CD1c-positive myeloid dendritic cell (primary cell): ENCODE data around the gene FLAD1.
A peak's percentile ranks its signal among the peaks of the same experiment; 100 is the strongest.
"Not testable (repeated sequence)": the region's sequence is repeated elsewhere in the genome, so short reads cannot be mapped to it uniquely, and the experiment has no call there.

Experiments used
- DNase-seq: peaks from one replicate; pipeline ENCODE4 v3.0.0-alpha.2; 2016; ENCODE audit errors: extremely low spot score

Gene FLAD1

DNA sequence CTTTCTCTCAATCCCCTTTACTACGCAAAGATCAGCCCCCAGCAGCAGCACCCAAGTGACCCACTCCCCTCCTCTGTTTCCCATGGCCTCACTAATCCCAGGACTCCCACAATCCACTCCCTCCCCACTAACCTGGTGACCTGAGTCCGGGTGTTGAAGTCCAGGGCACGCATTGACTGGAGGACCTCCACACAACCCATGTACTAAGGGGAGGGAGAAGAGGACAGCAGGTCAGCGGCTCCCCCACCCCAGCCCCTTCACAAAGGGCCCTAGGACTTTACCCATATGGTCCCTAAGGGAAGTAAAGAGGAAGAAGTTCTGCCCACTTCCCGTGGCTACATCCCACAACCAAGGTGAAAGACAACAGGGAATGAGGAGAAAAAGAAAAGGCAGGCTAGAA, 13.9 kb upstream of the FLAD1 start:
- no peak for DNase-seq

DNA sequence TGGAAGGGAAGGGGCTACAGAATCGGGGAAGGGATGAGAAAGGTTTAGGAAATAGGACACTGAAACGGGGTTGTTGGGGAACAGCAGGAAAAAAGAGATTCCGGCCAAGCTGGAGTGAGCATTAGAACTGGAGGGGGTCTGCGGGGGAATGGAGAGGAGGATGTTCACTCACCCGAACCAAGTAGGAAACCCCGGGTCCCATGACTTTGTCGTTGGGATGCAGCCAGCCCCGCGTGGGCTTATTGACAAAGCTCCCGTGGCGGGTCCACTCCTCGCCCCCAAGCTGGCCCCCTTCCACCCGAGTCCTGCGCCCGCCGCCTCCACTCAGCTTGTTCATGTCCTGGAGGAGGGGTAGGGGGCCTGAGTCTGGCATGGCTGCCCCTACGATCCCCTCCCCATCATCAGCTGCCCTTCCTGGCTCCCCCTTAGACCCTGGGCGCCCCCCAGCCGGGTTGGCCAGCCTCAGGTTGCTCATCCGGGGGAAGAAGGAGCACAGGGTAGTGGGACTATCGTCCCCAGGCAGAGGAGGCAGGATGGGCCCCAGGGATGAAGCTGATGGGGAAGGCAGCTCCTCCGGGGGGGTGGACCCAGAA, 13.2 kb upstream of the FLAD1 start:
- no peak for DNase-seq

- DNase-seq: peak; percentile 58
Measured at GRCh38 chr1:154970631-154971340, 12.4 kb upstream of the FLAD1 start, which contains the start of gene SHC1. TSS of gene SHC1 (minus strand) at chr1:154970747. CDS start at chr1:154970526, 221 bp downstream.

- peak; percentile 65 for DNase-seq
Measured at GRCh38 chr1:154971341-154971998, 11.7 kb upstream of the FLAD1 start.

GRCh38 chr1:154972213-154972516, 11.0 kb upstream of the FLAD1 start:
- no peak for DNase-seq

DNA sequence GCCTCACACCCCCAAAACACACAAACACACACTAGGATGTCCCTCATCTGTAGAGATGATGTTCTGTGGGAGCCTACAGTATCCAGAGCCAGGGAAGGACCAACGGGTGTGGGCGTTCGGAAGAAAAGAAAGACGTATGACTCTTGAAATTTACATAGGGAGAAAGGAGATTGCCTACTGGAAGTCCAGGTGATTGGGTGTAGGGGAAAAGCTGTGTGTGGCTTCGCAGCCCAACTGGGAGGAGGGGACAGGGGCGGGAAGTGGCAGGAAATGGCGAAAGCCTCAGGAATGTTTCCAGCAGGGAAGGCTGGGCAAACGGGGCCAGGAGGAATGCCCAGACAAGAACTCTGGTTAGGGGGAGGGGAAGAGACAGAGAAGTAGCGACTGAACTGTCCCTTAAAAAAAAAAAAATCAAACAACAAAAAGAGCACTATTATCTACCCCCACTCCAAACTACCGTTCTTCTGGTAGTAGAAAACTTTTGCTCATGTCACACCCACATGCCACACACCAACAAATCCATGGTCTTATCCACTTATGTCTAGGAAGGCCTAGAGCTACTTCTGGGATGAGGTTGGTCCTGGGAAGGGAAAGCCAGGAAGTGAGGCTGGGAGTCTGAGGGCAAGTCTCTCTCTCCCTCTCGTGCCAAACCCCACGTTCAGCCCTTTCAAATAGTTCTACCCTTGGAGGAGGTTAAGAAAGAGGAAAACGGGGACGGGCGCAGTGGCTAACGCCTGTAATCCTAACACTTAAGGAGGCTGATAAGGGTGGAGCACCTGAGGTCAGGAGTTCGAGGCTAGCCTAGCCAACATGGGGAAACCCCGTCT, 10.4 kb upstream of the FLAD1 start:
- no peak for DNase-seq

GRCh38 chr1:154973344-154974101, 9.6 kb upstream of the FLAD1 start:
- DNase-seq: peak; percentile 96

- peak; percentile 100 for DNase-seq
Measured at GRCh38 chr1:154974102-154974807, 8.9 kb upstream of the FLAD1 start, which contains the start of gene CKS1B. TSS of gene CKS1B (plus strand) at chr1:154974681. CDS start at chr1:154974746, 65 bp downstream.

DNA sequence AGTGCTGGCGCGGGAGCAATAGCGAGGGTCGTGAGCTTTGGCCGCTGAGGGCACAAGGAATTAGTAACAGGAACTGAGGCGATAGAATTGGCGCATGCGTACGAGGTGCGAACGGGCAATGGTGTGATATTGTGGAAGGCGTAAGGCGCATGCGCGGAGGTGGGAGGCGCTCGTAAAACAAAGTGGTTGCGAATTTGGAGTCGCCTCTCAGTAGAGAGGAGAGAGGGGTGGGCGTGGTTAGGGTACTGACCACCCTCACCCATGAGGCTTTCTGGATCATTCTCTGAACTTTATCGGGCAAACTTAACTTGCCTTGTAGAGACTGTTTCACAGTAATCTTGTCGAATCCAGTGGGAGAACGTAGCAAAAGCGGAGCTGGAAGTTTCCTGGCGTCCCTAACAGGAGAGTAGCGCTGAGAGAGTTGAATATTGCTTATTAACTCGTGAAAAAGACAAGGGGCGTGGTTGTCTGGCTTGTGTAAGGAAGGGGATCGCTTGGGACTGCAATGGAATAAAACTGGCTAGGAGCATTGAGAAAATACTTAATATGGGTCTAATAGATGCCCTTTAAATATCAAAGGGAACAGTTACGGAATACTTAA, 8.2 kb upstream of the FLAD1 start:
- DNase-seq: peak; percentile 99

DNA sequence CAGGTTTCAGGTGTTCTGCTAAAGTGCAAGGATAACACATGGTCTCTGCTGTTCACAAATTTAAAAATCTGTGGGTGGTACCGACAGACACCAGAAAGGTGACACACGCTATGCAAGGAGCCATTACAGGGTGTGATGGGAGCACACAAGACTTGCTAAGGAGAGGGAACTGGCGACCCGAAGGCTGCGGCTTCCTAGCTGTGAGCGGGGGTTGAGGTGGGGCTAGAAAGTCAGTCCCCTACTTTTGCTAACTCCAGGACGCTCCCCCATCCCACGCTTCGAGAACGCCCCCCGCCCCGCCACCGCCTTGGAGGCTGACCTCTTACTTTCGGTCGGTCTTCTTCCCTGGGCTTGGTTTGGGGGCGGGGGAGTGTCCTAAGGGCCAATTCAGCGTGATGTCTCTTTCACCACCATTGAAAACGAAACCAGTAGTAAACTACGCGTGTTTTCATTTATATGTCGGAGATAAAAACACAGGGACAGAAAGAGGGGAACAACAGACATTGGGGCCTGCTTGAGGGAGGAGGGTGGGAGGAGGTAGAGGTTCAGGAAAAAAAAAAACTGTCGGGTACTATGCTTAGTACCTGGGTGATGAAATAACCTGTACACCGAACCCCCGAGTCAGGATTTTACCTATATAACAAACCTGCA, 7.6 kb upstream of the FLAD1 start:
- peak; percentile 73 for DNase-seq

DNA sequence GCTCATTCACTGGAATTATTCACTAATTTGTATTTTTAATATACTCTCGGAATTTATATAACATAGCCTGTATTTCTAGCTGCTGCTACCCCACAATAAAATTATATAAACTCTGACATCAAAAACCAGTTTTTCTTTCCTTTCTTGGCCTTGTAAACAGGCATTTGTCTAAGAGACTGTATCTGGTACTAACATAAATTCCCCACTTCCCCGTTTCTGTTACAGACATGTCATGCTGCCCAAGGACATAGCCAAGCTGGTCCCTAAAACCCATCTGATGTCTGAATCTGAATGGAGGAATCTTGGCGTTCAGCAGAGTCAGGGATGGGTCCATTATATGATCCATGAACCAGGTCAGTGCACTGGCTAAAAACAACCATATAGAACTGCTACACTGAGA, 5.4 kb upstream of the FLAD1 start:
- DNase-seq: not testable (repeated sequence)

DNA sequence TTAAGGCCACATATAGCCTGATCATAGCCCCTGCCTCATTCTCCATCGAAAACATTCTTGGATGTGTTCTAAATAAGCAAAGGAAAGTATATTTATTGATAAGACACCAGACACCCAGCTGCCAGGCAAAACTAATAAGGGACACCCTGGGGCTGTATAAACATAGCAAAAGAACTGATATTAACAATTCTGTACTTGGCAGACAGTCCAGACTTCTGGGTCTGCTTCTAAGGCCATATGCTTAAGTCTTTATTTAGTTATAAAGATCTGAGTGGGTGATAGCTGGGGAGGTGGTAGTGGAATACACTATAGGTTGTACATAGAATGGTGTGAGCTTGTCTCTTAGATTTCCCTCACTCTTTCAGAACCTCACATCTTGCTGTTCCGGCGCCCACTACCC, 4.8 kb upstream of the FLAD1 start:
- no peak for DNase-seq

DNA sequence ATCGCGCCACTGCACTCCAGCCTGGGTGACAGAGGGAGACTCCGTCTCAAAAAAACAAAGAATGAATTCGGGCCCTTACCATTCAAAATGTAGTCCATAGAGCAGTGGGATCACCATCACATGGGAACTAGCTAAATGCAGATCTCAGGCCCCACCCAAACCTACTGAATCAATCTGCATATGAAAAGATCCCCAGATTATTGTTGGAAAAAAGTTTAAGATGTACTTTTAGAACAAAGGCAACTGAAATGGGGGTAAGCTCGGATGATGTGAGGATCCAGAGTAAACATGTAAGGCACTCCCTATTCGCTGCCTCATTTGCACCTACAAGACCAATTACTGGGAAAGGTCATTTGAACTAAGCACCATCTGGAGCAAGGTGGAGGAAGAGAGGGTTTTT, 803 bp upstream of the FLAD1 start:
- no peak for DNase-seq

- no peak for DNase-seq
Measured at GRCh38 chr1:154983776-154984466, 777 bp downstream of the FLAD1 start.

DNA sequence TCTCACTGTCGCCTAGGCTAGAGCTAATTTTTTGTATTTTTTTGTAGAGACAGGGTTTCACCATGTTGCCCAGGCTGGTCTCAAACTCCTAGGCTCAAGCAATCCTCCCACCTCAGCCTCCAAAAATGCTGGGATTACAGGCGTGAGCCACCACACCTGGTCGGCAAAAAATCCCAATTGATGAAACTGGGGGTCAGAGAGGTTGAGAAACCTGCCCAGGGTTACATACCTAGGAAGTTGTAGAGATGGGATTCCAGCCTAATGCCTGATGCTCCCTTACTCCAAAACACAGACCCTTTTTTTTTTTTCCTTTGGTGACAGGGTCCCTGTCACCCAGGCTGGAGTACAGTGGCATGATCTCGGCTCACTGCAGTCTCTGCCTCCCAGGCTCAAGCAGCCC, 3.6 kb downstream of the FLAD1 start:
- not testable (repeated sequence) for DNase-seq

DNA sequence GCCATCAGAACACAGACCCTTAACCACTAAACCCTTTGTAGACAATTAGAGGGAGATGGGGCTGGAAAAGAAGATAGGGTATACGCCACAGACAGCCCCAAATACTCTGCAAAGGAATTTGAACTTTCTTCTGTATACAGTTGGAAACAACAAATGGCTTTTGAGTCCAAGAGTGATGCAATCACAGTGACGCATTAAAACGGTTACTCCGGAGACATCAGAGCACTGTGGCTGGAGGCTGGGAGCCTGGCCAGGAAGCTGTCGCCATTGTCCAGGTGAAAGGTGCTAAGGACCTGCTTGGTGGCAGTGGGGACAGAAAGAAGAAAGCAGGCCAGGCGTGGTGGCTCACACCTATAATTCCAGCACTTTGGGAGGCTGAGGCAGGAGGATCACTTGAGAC, 4.2 kb downstream of the FLAD1 start:
- no peak for DNase-seq

DNA sequence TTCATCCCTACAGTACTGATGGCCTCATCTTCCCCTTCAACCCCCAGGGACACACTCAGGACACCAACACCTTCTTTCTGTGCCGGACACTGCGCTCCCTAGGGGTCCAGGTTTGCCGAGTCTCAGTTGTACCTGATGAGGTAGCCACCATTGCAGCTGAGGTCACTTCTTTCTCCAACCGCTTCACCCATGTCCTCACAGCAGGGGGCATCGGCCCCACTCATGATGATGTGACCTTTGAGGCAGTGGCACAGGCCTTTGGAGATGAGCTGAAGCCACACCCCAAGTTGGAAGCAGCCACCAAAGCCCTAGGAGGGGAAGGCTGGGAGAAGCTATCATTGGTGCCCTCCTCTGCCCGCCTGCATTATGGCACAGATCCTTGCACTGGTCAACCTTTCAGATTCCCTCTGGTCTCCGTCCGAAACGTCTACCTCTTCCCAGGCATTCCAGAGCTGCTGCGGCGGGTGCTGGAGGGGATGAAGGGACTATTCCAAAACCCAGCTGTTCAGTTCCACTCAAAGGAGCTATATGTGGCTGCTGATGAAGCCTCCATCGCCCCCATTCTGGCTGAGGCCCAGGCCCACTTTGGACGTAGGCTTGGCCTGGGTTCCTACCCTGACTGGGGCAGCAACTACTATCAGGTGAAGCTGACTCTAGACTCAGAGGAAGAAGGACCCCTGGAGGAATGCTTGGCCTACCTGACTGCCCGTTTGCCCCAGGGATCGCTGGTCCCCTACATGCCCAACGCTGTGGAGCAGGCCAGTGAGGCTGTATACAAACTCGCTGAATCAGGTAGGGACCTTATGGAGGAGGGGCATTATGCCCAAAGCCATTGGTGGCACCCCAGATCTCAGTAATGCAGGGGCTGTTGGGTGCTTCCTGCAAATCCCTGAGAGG, 5.2 kb downstream of the FLAD1 start:
- no peak for DNase-seq

- DNase-seq: no peak
Measured at GRCh38 chr1:154989195-154989860, 6.2 kb downstream of the FLAD1 start.
